ENCODE measurements around the gene CNNM1. TPM values are rescaled to one million over a fixed set of nuclear protein-coding genes. Genes with fewer than 3 reads are reported as not detected.

Gene CNNM1
- total RNA-seq, 1 experiment from 2014 or later, result not detected

DNA sequence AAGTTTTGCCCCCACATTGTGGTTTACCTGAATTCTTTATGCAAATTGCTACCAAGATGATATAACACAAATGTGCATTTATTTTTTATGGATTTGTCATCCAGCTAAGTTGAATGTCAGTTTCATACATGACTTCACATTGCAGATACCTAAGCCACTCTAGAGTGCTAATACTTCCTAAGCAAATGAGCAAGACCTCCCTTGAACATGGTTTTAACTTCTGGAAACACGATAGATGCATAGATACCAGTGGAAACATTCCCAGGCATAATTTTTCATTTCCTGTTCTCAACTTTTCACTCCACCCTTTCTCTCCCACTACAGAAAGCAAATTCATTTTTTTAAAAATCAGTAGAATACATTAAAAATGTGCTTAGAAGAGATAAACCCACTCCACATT, 81.0 kb downstream of the CNNM1 start:
- ChIA-PET CTCF (no interaction called here), POLR2A (no interaction called here)
- Mint-ChIP-seq H3K27me3 (ENCODE audit: insufficient read depth, unreplicated experiment) (no peaks in the 10 kb centered on the region), H3K36me3 (ENCODE audit: insufficient read depth, unreplicated experiment) (peaks cover 37% of the 10 kb centered on the region), H3K4me3 (ENCODE audit: unreplicated experiment) (no peak overlapping the region), H3K27ac (ENCODE audit: unreplicated experiment) (no peak overlapping the region), H3K4me1 (ENCODE audit: low read depth, unreplicated experiment) (peaks cover 12% of the 10 kb centered on the region), H3K9me3 (ENCODE audit: unreplicated experiment) (no peaks in the 10 kb centered on the region)
- Histone ChIP-seq H3K27me3 (replicated peaks; ENCODE audit: control insufficient read depth, insufficient read depth, low read length) (no peaks in the 10 kb centered on the region), H3K36me3 (ENCODE audit: control insufficient read depth, insufficient read depth, low read length) (peaks cover 3% of the 10 kb centered on the region; the same call in 1 of the 2 replicates), H3K4me3 (ENCODE audit: low read depth, low read length) (no peak overlapping the region), H3K9me3 (no peaks in the 10 kb centered on the region), H3K4me1 (peaks cover 11% of the 10 kb centered on the region)
- intact Hi-C loops (cut with micrococcal nuclease; ENCODE audit: unreplicated experiment), result no loop called here
- TF ChIP-seq, protein P1, sequence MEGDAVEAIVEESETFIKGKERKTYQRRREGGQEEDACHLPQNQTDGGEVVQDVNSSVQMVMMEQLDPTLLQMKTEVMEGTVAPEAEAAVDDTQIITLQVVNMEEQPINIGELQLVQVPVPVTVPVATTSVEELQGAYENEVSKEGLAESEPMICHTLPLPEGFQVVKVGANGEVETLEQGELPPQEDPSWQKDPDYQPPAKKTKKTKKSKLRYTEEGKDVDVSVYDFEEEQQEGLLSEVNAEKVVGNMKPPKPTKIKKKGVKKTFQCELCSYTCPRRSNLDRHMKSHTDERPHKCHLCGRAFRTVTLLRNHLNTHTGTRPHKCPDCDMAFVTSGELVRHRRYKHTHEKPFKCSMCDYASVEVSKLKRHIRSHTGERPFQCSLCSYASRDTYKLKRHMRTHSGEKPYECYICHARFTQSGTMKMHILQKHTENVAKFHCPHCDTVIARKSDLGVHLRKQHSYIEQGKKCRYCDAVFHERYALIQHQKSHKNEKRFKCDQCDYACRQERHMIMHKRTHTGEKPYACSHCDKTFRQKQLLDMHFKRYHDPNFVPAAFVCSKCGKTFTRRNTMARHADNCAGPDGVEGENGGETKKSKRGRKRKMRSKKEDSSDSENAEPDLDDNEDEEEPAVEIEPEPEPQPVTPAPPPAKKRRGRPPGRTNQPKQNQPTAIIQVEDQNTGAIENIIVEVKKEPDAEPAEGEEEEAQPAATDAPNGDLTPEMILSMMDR (IDR thresholded peaks at IDR 0.05; ENCODE audit: insufficient read depth in 1 of 2, low read depth in 1 of 2, low read length in 1 of 2, severe bottlenecking in 1 of 2, unreplicated experiment in 1 of 2), result no peak
- no peak for DNase-seq
- no TSS peak for BruUV-seq (replicated peaks)

DNA sequence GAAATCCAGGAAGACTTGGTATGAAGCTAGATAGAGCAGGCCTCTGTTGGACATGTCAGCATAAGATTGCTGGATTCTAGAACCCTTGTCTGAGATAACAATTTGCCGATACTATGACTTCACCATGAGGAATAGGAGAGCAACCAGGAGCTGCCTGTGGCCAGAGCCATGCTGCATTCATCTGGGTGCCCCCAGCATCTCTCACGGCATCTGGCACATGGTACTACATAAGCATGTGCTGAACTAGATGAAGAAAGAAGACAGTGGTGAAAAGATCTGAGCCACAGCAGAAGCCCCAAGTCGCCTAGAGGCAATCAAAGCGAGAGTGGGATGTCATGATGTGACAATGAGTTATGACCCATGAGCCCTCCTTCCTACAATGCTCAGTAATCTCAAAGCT, 81.7 kb downstream of the CNNM1 start:
- no peak for DNase-seq
- Histone ChIP-seq H3K27me3 (replicated peaks; ENCODE audit: control insufficient read depth, insufficient read depth, low read length) (no peaks in the 10 kb centered on the region), H3K9me3 (no peaks in the 10 kb centered on the region), H3K4me1 (peaks cover 11% of the 10 kb centered on the region), H3K36me3 (ENCODE audit: control insufficient read depth, insufficient read depth, low read length) (peaks cover under 1% of the 10 kb centered on the region; the same call in 1 of the 2 replicates), H3K4me3 (ENCODE audit: low read depth, low read length) (no peak overlapping the region)
- intact Hi-C loops (cut with micrococcal nuclease; ENCODE audit: unreplicated experiment), result no loop called here
- Mint-ChIP-seq H3K9me3 (ENCODE audit: unreplicated experiment) (no peaks in the 10 kb centered on the region), H3K36me3 (ENCODE audit: insufficient read depth, unreplicated experiment) (peaks cover 35% of the 10 kb centered on the region), H3K4me3 (ENCODE audit: unreplicated experiment) (no peak overlapping the region), H3K4me1 (ENCODE audit: low read depth, unreplicated experiment) (peaks cover 12% of the 10 kb centered on the region), H3K27me3 (ENCODE audit: insufficient read depth, unreplicated experiment) (no peaks in the 10 kb centered on the region), H3K27ac (ENCODE audit: unreplicated experiment) (no peak overlapping the region)
- POLR2A ChIA-PET, result no interaction called here
- TF ChIP-seq, protein P1 (IDR thresholded peaks at IDR 0.05; ENCODE audit: insufficient read depth in 1 of 2, low read depth in 1 of 2, low read length in 1 of 2, severe bottlenecking in 1 of 2, unreplicated experiment in 1 of 2), result no peak
- CTCF ChIA-PET, result no interaction called here
- no TSS peak for BruUV-seq (replicated peaks)

DNA sequence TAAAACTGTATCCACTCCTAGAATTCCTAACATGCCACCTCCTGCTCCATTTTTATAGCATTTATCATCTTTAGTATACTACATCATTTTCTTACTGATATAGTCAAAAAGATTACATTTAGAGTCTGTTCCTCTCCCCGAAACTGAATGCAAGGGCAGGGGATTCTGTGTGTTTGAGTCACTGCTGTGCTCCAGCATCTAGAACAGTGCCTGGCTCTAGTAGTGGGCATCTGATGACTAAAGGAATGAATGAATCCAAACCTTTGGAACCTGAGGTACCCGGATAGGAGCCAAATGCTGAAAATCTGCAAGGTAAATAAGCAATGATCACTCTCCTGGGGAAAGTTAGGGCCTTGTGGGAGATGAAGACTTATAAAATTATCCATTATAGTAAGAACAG, 82.4 kb downstream of the CNNM1 start:
- no peak for DNase-seq
- H3K9me3 Mint-ChIP-seq (ENCODE audit: unreplicated experiment), result no peaks in the 10 kb centered on the region
- H3K4me1 Mint-ChIP-seq (ENCODE audit: low read depth, unreplicated experiment), result peaks cover 12% of the 10 kb centered on the region
- no TSS peak for BruUV-seq (replicated peaks)
- Histone ChIP-seq H3K4me1 (peaks cover 11% of the 10 kb centered on the region), H3K9me3 (no peaks in the 10 kb centered on the region), H3K36me3 (ENCODE audit: control insufficient read depth, insufficient read depth, low read length) (no peaks in the 10 kb centered on the region; the same call in 1 of the 2 replicates), H3K27me3 (replicated peaks; ENCODE audit: control insufficient read depth, insufficient read depth, low read length) (no peaks in the 10 kb centered on the region), H3K4me3 (ENCODE audit: low read depth, low read length) (no peak overlapping the region)
- H3K27me3 Mint-ChIP-seq (ENCODE audit: insufficient read depth, unreplicated experiment), result no peaks in the 10 kb centered on the region
- peaks cover 31% of the 10 kb centered on the region for H3K36me3 Mint-ChIP-seq (ENCODE audit: insufficient read depth, unreplicated experiment)
- intact Hi-C loops (cut with micrococcal nuclease; ENCODE audit: unreplicated experiment), result no loop called here
- TF ChIP-seq, protein P1 (IDR thresholded peaks at IDR 0.05; ENCODE audit: insufficient read depth in 1 of 2, low read depth in 1 of 2, low read length in 1 of 2, severe bottlenecking in 1 of 2, unreplicated experiment in 1 of 2), result no peak
- ChIA-PET CTCF (interaction anchor here (0.7 to 1.3 kb wide), 3 partner anchors 19 to 719 kb away, joined by 3 to 9 read pairs (median 4); partner anchors contain the start of gene GOT1), POLR2A (interaction anchor here (0.6 to 1.0 kb wide), 3 partner anchors 12 to 19 kb away, joined by 5 to 7 read pairs (median 5); partner anchors contain the start of gene GOT1)
- no peak overlapping the region for H3K4me3 Mint-ChIP-seq (ENCODE audit: unreplicated experiment)
- H3K27ac Mint-ChIP-seq (ENCODE audit: unreplicated experiment), result no peak overlapping the region
